Neural progenitor cell (in vitro differentiated cells): Measurements from ENCODE around the gene TENM3.

Experiments
- EZH2 ChIP-seq: fragments of 200-600 bp; sonication (generic); IDR thresholded peaks from 2 replicates; pipeline ENCODE4 v1.6.1; 2017; ENCODE audit warnings: antibody characterized with exemption, mild to moderate bottlenecking, moderate library complexity
- EZH2phosphoT487 ChIP-seq: fragments of 200-600 bp; sonication (generic); IDR thresholded peaks from 2 replicates; pipeline ENCODE4 v1.6.1; 2017; ENCODE audit warnings: antibody characterized with exemption
- TF ChIP-seq, protein P1 (sequence below): fragments of 200-600 bp; sonication (generic); IDR thresholded peaks from 2 replicates; pipeline ENCODE4 v1.5.1; 2017; ENCODE audit warnings: antibody characterized with exemption, mild to moderate bottlenecking

DNA sequence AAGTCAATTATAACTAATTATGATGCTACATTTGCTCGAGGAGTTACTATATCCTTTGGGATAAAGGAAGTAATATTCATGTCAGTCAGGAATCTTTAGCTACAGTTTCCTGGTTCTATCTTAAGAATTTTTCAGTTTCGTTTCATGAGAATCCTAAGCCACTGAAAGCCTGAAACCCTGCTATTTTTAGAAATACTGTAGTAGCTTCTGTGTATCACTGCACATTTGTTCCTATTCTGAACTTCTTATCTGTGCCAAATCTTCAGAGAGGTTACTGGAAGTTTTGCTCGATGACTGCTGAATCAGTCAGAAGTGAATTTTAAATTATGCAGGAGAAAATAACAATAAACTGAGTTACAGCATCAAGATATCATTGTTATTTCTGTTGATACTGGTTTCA, 249.2 kb downstream of the TENM3 start:
- TF ChIP-seq, protein P1, sequence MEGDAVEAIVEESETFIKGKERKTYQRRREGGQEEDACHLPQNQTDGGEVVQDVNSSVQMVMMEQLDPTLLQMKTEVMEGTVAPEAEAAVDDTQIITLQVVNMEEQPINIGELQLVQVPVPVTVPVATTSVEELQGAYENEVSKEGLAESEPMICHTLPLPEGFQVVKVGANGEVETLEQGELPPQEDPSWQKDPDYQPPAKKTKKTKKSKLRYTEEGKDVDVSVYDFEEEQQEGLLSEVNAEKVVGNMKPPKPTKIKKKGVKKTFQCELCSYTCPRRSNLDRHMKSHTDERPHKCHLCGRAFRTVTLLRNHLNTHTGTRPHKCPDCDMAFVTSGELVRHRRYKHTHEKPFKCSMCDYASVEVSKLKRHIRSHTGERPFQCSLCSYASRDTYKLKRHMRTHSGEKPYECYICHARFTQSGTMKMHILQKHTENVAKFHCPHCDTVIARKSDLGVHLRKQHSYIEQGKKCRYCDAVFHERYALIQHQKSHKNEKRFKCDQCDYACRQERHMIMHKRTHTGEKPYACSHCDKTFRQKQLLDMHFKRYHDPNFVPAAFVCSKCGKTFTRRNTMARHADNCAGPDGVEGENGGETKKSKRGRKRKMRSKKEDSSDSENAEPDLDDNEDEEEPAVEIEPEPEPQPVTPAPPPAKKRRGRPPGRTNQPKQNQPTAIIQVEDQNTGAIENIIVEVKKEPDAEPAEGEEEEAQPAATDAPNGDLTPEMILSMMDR, result no peak
- TF ChIP-seq EZH2phosphoT487, result no peak
- TF ChIP-seq EZH2, result no peak
